ENCODE results near the gene PRKCE. TPM values are rescaled to one million over a fixed set of nuclear protein-coding genes. Genes with fewer than 3 reads are reported as not detected.

Gene PRKCE
- total RNA-seq, 4 donors from 2014 or later: 20.0 to 29.7 (median 25.2) TPM

- H3K36me3 ChIP-seq: no peaks in the 10 kb centered on the region
- no peak overlapping the region for H3K27ac ChIP-seq
- no peaks in the 10 kb centered on the region for H3K4me1 ChIP-seq
- H3K4me3 ChIP-seq: no peak overlapping the region
- TF ChIP-seq POLR2A (IDR thresholded peaks at IDR 0.05) (no peak), CTCF (IDR thresholded peaks at IDR 0.05) (no peak)
- DNase-seq: no peak
- no peaks in the 10 kb centered on the region for H3K27me3 ChIP-seq
- no peaks in the 10 kb centered on the region for H3K9me3 ChIP-seq
Observed at GRCh38 chr2:46236006-46236875, 584.8 kb downstream of the PRKCE start.

- Histone ChIP-seq H3K4me1 (no peaks in the 10 kb centered on the region), H3K27me3 (no peaks in the 10 kb centered on the region), H3K36me3 (no peaks in the 10 kb centered on the region), H3K27ac (no peak overlapping the region), H3K4me3 (no peak overlapping the region), H3K9me3 (no peaks in the 10 kb centered on the region)
- TF ChIP-seq POLR2A (IDR thresholded peaks at IDR 0.05): no peak
- TF ChIP-seq CTCF (IDR thresholded peaks at IDR 0.05): no peak
- DNase-seq: no peak
Observed at GRCh38 chr2:46236876-46237859, 585.7 kb downstream of the PRKCE start.

Other genes starting within 250 kb of the PRKCE start
- 10 to 100 TPM; 14.9 to 32.2 (median 22.5) TPM for gene SRBD1, start 40.4 kb upstream of the PRKCE start, total RNA-seq